T-helper 1 cell (primary cell): ENCODE results near the gene PUS7L.
"Not testable (repeated sequence)": the region's sequence is repeated elsewhere in the genome, so short reads cannot be mapped to it uniquely, and the experiment has no call there.

ENCODE experiments used
- DNase-seq, 5 donors: peaks; one replicate each; pipeline ENCODE4 v3.0.0-alpha.2; 2012 to 2020
- total RNA-seq, 4 donors: gene quantifications; one replicate each; lab custom pipeline; 2026; lab: John Stamatoyannopoulos, UW

PUS7L gene
- total RNA-seq: 31.1 to 62.9 (median 44.3) reads per million in 4 donors

DNA sequence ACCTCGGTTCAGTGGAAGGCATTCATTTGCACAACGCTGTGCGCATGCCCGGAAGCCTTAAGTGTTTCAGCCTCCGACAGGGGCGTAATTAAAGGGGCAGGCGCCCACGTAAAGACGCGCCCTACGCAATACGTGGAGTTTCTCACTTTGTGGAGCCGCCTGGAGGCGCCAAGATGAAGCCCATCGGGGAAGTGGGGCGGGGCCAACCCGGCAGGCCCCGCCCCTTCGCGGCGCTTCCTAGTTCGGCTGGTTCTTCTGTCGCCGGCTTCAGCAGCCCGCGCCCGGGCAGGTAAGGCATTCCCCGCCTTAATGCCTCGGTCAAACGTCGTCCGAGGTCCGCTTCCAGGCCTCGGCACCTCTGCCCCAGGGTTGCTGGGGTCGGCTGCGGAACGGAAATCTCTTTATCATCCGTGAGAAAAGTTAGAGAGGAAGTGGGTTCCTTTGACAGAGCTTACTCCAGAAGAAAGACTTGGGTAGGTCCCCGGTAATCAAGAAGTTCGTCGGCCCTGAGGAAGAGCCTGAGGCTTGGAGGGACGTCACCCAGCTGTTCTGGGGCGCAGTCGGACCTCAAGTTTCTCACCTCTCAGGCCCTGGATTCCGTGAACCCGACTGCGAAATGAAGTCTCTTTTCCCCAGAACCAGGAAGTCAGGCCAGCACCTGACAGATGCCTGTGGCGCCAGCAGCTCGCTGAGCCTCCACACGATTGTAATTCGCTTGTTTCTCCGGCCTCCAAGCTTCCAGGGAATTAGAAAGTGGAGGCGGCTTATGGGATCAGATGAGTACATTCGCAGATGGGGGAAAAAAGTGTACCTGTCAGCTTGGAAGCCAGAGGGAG, at the start of gene PUS7L, which contains the start of gene IRAK4:
Gene PUS7L (minus strand): TSS at position 63 of the 836 bp plus-strand sequence. CDS start 3,545 bp downstream, outside the sequence.
Gene IRAK4 (plus strand): TSS at position 224 of the 836 bp plus-strand sequence. CDS start 9,161 bp downstream, outside the sequence.
- peak; percentile 91 to 97 (median 93) for DNase-seq

- no peak for DNase-seq
Measured at GRCh38 chr12:43807386-43807785, 48.8 kb upstream of the PUS7L start.

- no peak for DNase-seq
Measured at GRCh38 chr12:43806737-43807072, 48.1 kb upstream of the PUS7L start.

DNA sequence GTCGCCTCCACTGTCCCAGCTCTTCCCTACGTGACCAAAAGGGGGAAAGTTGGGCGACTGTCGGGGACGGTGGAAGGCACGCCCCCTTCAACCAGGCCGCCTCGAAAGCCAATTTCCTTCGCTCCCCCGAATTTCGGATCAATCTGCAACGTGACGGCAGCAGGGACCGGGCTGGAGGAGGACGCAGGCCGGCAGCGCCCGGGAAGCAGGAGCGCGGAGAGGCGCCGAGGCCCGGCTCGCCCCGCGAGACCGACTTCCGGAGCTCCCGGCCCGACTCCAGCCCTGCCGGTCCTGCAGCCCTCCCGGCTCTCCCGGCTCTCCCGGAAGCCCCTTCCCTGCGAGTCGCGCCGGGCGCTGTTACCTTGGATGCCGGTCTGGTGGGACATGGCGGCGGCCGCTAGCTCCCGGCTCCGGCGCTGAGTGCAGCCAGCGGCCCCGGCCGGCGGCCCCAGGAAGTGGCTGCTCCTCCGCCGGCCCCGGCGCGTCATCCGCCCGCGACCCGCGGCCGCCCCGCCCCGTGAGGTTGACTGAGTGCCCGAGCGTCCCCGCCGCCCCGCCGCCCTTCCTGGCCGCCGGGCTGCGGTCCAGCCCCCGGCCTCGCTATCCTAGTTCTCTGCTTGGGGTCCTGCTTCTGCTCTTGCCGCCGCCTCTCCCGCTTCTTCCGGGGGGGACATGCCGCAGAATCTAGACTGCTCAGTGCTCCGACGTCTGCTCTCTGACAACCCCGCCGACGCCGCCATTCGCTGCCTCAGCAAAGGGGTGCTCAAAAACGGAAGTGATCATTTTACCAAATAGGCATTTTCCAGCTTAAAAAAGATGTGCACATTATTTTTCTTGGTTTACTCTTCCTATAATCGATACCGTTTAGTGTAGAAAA, 47.5 kb upstream of the PUS7L start, which contains the start of gene TWF1:
Gene TWF1 (minus strand): TSS at position 458 of the 877 bp plus-strand sequence. CDS start 72 bp downstream, at position 386.
- DNase-seq: peak; percentile 64 to 84 (median 75)

DNA sequence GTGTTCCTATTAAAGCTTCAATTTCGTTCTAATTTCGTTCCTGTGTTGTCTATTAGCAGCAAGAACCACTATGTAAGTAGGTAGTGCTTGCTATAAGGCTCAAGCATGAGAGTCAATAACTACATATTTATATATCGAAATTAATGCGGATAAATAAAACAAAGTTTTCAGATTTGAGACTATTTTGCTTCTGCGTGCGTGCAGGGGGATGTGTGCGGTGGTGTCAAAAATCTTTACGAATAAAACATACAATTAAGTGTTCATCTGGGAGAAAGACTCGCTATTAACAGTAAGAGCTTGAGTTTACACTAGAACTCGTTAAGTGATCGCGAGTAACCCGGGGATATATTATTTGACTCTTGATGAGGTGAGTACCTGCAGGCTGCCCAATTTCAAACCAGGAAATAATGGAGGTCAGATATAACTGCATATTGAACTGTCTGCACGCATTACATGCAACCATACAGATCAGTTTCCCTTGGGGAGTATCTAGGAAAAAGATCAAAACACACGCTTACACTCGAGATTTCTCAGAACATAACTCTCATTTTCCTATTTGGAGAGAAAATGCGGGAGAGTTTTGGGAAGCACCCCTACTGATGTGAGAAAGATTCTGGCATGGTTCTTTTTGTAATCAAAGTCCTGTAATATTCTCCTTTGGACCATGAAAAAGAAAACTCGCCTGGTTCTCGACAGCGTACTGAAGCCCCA, 46.7 kb upstream of the PUS7L start:
- peak in 2 of 5 donors; percentile 5 to 19 for DNase-seq

- DNase-seq: no peak
Measured at GRCh38 chr12:43797561-43798217, 39.1 kb upstream of the PUS7L start.

- no peak for DNase-seq
Measured at GRCh38 chr12:43795716-43796280, 37.2 kb upstream of the PUS7L start.

GRCh38 chr12:43789941-43790340, 31.4 kb upstream of the PUS7L start:
- no peak for DNase-seq

- no peak for DNase-seq
Measured at GRCh38 chr12:43786899-43787693, 28.5 kb upstream of the PUS7L start.

DNA sequence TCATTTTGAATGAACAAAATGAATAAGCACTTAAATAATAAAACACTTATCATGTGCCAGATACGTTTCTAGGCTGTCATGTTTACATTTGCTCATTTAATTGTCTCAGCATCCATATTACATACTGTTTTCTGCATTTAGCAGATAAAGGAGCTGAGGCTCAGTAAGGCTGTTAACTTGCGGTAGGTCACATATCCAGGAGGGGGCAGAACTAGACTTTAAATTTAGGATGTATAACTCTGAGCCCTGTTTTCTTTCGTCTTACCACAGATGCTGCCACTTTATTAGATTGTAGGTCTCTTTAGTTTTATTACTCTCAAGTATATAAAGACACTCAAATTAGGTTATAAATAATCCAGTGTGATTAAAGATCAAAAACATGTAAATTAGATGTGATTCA, 17.9 kb upstream of the PUS7L start:
- DNase-seq: peak in 2 of 5 donors; percentile 1 to 16

DNA sequence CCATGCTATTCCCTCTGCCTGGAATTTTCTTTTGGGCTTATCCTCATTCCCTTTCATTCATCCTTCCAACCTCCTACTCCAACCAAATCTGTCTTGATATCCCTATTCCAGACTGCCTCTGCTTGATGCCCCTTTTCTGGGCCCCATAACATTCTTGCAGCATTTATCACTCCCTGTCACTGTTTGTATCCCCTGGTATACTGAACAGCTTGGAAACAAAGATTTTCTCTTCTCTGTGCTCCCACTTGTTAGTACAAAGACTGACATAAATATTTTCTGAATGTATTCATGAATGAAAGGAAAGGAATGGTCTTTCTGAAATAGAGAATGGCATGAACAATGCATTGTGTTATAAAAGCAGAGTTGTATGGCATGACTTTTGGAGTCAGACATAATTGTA, 7.7 kb upstream of the PUS7L start:
- no peak for DNase-seq

DNA sequence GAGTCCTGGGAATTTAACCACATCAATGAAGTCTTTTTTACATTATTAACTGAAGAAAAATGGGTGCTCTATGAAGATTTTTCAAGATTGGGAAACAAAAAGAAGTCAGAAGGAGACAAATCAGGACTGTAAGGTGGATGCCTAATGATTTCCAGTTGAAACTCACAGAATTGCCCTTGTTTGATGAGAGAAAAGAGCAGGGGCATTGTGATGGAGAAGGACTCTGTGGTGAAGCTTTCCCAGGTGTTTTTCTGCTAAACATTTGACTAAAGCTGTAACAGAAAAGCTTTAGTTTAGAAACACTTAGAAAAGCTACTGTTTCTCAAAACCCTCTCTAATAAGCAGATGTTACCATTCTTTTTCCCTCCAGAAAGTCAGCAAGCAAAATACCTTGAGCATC, 5.9 kb upstream of the PUS7L start:
- no peak for DNase-seq

GRCh38 chr12:43763769-43764168, 5.2 kb upstream of the PUS7L start:
- DNase-seq: no peak

GRCh38 chr12:43762596-43762995, 4.0 kb upstream of the PUS7L start:
- no peak for DNase-seq

GRCh38 chr12:43761500-43761899, 2.9 kb upstream of the PUS7L start:
- no peak for DNase-seq

GRCh38 chr12:43760396-43760795, 1.8 kb upstream of the PUS7L start:
- no peak for DNase-seq

GRCh38 chr12:43758247-43758727, 303 bp downstream of the PUS7L start:
- no peak for DNase-seq

- no peak for DNase-seq
Measured at GRCh38 chr12:43754015-43754414, 4.6 kb downstream of the PUS7L start.

DNA sequence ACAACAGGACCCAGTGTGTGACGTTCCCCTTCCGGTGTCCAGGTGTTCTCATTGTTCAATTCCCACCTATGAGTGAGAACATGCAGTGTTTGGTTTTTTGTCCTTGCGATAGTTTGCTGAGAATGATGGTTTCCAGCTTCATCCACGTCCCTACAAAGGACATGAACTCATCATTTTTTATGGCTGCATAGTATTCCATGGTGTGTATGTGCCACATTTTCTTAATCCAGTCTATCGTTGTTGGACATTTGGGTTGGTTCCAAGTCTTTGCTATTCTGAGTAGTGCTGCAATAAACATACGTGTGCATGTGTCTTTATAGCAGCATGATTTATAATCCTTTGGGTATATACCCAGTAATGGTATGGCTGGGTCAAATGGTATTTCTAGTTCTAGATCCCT, 7.2 kb downstream of the PUS7L start:
- not testable (repeated sequence) for DNase-seq

DNA sequence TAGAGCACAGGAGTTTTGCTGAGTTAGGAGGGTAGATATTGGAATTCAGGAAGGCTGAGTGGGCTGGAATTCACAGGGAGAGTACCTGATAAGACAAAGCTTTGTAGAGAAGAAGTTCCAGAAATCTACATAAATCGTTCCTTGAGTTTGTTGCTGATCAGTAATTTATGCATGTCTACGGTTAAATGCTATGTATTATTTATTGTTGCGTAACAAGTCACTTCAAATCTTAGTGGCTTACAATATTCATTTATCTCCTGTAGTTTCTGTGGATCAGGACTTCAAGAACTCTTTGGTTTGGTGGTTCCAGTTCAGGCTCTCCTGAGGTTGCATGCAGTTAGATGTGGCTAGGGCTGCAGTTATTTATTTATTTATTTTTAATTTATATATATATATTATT, 7.8 kb downstream of the PUS7L start:
- no peak for DNase-seq

GRCh38 chr12:43749016-43749415, 9.6 kb downstream of the PUS7L start:
- DNase-seq: no peak
